ENCODE data around the gene FYCO1.

GRCh38 chr3:45950131-45950530 is 45.5 kb downstream of the FYCO1 start:
- TF ChIP-seq CTCF (conservative IDR thresholded peaks at IDR 0.05; ENCODE audit: low read length) (no peak), EZH2phosphoT487 (IDR thresholded peaks at IDR 0.05; ENCODE audit: borderline replicate concordance) (no peak)
